DND-41 (cell line): ENCODE results near the gene AHRR.

ENCODE experiments used
- CTCF ChIP-seq: IDR thresholded peaks from 2 replicates; pipeline ENCODE4 v1.5.1; 2012; ENCODE audit warnings: borderline replicate concordance, low read length, moderate library complexity, mild to moderate bottlenecking; ENCODE audit not compliant: poor library complexity, severe bottlenecking; ENCODE audit errors: extremely low read depth
- EZH2 ChIP-seq: IDR thresholded peaks from 3 replicates; pipeline ENCODE4 v1.6.1; 2012; ENCODE audit warnings: borderline replicate concordance, low read depth, mild to moderate bottlenecking, moderate library complexity, low read length, inconsistent platforms; ENCODE audit not compliant: severe bottlenecking

- TF ChIP-seq CTCF: no peak
- TF ChIP-seq EZH2: no peak
These were observed 101.7 kb downstream of the AHRR start for GRCh38 chr5:423233-423565.
